ENCODE measurements around the gene FANK1. TPM values are rescaled to one million over a fixed set of nuclear protein-coding genes. Genes with fewer than 3 reads are reported as not detected.

Gene FANK1
- total RNA-seq (2022; extraction: Qiagen RNA extraction; ENCODE audit: low read depth), result 2.6 to 3.7 TPM (median 3.2 TPM) in 5 replicates

DNA sequence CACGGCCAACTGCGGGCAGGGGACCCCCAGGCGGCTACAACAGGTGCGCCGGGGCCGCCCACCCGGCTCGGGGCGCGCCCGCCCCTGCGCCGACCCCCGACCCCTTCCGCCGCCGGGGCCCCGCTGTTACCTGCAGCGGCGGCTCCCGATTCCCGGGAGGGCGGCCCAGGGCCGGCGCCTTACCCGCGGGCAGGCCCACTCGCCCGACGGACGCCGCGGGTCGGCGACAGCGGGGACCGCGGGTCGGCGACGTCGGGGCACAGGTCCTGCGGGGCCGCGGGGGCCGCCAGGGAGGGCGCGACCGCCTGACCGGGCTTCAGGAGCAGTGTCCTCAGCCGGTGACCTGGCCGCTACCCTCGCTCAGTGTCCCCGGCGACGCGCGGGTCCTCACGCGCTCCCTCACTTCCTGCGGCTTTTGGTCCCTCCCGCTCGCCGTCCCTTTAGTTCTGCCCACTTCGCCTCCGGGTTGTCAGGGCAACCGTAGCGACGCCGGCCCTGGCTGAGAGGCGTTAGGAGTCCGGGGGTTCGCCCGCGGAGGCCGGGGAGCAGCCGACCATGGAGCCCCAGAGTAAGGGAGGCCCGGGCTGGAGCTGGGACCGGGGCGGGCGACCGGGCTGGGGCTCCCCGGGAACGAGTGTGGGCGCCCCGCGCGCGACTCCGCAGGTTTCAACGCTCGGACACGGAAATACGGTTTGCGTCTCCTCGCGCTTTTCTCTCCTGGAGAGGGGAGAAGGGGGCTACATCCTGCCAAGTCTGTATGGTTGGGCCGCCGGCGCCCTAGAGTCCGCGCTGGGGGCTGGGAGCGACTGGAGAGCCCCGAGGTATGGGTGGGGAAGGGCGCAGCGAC lies at the start of gene FANK1:
Gene FANK1 (plus strand): TSS at position 477 of the 847 bp plus-strand sequence. CDS start 79 bp downstream, at position 556.

DNA sequence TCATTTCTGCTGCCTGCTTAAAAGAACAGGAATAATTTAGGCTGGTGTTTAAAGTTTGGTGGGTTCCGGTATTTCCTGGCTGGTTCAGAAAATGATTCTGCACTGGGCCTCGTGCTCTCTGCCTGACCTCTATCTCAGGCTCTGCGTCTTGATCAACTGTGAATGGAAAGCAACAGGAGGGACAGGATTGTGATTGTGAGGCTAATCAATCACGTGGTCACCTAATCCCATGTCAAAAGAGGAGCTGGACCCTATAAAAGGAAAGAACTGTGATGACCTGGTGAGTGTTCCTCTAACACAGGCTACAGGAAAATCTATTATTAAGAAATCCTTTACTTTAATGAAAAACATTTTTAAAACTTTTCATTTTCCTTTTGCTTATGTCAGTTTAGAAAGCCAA lies 15.2 kb upstream of the FANK1 start, which contains the start of gene DHX32:
Gene DHX32 (minus strand): TSS at position 101 of the 400 bp plus-strand sequence. CDS start 468 bp downstream, outside the sequence.

Other genes starting within 250 kb of the FANK1 start
- gene TEX36, start 213.4 kb upstream of the FANK1 start, total RNA-seq (2022; extraction: Qiagen RNA extraction; ENCODE audit: low read depth), result not detected in 5 replicates
- gene EDRF1, start 176.9 kb upstream of the FANK1 start, total RNA-seq (2022; extraction: Qiagen RNA extraction; ENCODE audit: low read depth), result 11.6 to 17.6 TPM (median 15.3 TPM) in 5 replicates
- gene MMP21, start 120.7 kb upstream of the FANK1 start, total RNA-seq (2022; extraction: Qiagen RNA extraction; ENCODE audit: low read depth), result not detected in 5 replicates
- gene UROS, start 73.3 kb upstream of the FANK1 start, total RNA-seq (2022; extraction: Qiagen RNA extraction; ENCODE audit: low read depth), result 56.4 to 66.9 TPM (median 58.2 TPM) in 5 replicates
- 99.9 to 173 TPM (median 109 TPM) in 5 replicates for gene BCCIP, start 73.0 kb upstream of the FANK1 start, total RNA-seq (2022; extraction: Qiagen RNA extraction; ENCODE audit: low read depth)
- gene DHX32, start 15.3 kb upstream of the FANK1 start, total RNA-seq (2022; extraction: Qiagen RNA extraction; ENCODE audit: low read depth), result 31.9 to 42.7 TPM (median 39.9 TPM) in 5 replicates

Data from A549 treated with ZK216348 at 1 μM for 4 hours (cell line).